A673 (cell line): ENCODE data around the gene ARHGAP15. TPM values are rescaled to one million over a fixed set of nuclear protein-coding genes. Genes with fewer than 3 reads are reported as not detected.

ENCODE experiments used
- BruUV-seq: library from RNA; stranded (reverse); fragments of 400-500 nt; replicated peaks from 2 replicates; lab custom pipeline; 2021; lab: Mats Ljungman, UMichigan
- CTCF ChIA-PET: fragments of 300-600 bp; sonication (Branson Sonifier 250); formaldehyde crosslinking; loops from one replicate; lab custom pipeline; 2022; ENCODE audit warnings: antibody characterized with exemption; lab: Charles Lee
- POLR2A ChIA-PET: fragments of 300-600 bp; sonication (Branson Sonifier 250); formaldehyde crosslinking; loops from one replicate; lab custom pipeline; 2022; ENCODE audit warnings: antibody characterized with exemption; ENCODE audit not compliant: low non-redundant PET; lab: Charles Lee
- DNase-seq: peaks from one replicate; pipeline ENCODE4 v3.0.0-alpha.2; 2015; ENCODE audit warnings: low spot score
- H3K27ac ChIP-seq: fragments of 200-600 bp; sonication (generic); 2 replicates; pipeline ENCODE4 v1.5.1; 2016; ENCODE audit warnings: mixed run types, low read depth, mild to moderate bottlenecking, mixed read lengths, antibody characterized with exemption, low read length; ENCODE audit not compliant: poor library complexity, severe bottlenecking
- H3K27me3 ChIP-seq: fragments of 200-600 bp; sonication (generic); replicated peaks from 2 replicates; pipeline ENCODE4 v1.6.1; 2017; ENCODE audit warnings: mixed run types, low read depth, mild to moderate bottlenecking, mixed read lengths, antibody characterized with exemption, low read length; ENCODE audit not compliant: insufficient read depth, poor library complexity
- H3K36me3 ChIP-seq: fragments of 200-600 bp; sonication (generic); 2 replicates; pipeline ENCODE4 v1.6.1; 2016; ENCODE audit warnings: mixed run types, mild to moderate bottlenecking, mixed read lengths, antibody characterized with exemption, low read length; ENCODE audit not compliant: insufficient read depth, poor library complexity, severe bottlenecking
- H3K4me1 ChIP-seq: fragments of 200-600 bp; sonication (generic); 2 replicates; pipeline ENCODE4 v1.6.1; 2017; ENCODE audit warnings: mixed run types, mild to moderate bottlenecking, mixed read lengths, antibody characterized with exemption, low read length; ENCODE audit not compliant: insufficient read depth, poor library complexity, severe bottlenecking
- H3K4me3 ChIP-seq: fragments of 200-600 bp; sonication (generic); 2 replicates; pipeline ENCODE4 v1.5.1; 2016; ENCODE audit warnings: low read depth, mixed run types, mild to moderate bottlenecking, mixed read lengths, low read length; ENCODE audit not compliant: poor library complexity, severe bottlenecking
- H3K9me3 ChIP-seq: fragments of 200-600 bp; sonication (generic); 2 replicates; pipeline ENCODE4 v1.6.1; 2016; ENCODE audit warnings: mixed run types, low read depth, mild to moderate bottlenecking, mixed read lengths, antibody characterized with exemption, low read length; ENCODE audit not compliant: poor library complexity, severe bottlenecking
- CTCF ChIP-seq: fragments of 300-800, 200-600 bp; sonication (generic); conservative IDR thresholded peaks from 2 replicates; pipeline ENCODE4 v1.5.1; 2017; ENCODE audit warnings: low read depth, mild to moderate bottlenecking, antibody characterized with exemption, low read length, moderate library complexity, mixed read lengths
- EZH2 ChIP-seq: fragments of 200-600 bp; sonication (generic); IDR thresholded peaks from 2 replicates; pipeline ENCODE4 v1.6.1; 2017; ENCODE audit warnings: borderline replicate concordance, low read depth, mild to moderate bottlenecking, mixed read lengths, antibody characterized with exemption, low read length; ENCODE audit not compliant: poor library complexity, severe bottlenecking
- intact Hi-C: fragments of 100-400 bp; cut with micrococcal nuclease; formaldehyde crosslinking; loops from one replicate; pipeline ENCODE4 v1.10.0; 2022; ENCODE audit not compliant: unreplicated experiment
- total RNA-seq: library from RNA; stranded (reverse); gene quantifications from 2 replicates; pipeline ENCODE4 v1.2.3, GENCODE V29; 2021

ARHGAP15 gene
- total RNA-seq, 1 experiment from 2014 or later, result not detected

- TF ChIP-seq EZH2, result no peak
- no peak for TF ChIP-seq CTCF
- H3K9me3 ChIP-seq, result no peaks in the 10 kb centered on the region
- no peaks in the 10 kb centered on the region for H3K27me3 ChIP-seq
- no peak overlapping the region for H3K27ac ChIP-seq
- peaks cover 36% of the 10 kb centered on the region for H3K4me1 ChIP-seq
- POLR2A ChIA-PET, result no interaction called here
- intact Hi-C loops, result no loop called here
- CTCF ChIA-PET, result no interaction called here
- no peaks in the 10 kb centered on the region for H3K36me3 ChIP-seq
- no peak overlapping the region for H3K4me3 ChIP-seq
- DNase-seq, result peak; percentile 25
- no TSS peak for BruUV-seq
Measured at GRCh38 chr2:143603846-143604565, 474.8 kb downstream of the ARHGAP15 start.

- ChIA-PET CTCF (no interaction called here), POLR2A (no interaction called here)
- BruUV-seq, result no TSS peak
- Histone ChIP-seq H3K27ac (no peak overlapping the region), H3K27me3 (no peaks in the 10 kb centered on the region), H3K36me3 (no peaks in the 10 kb centered on the region), H3K9me3 (no peaks in the 10 kb centered on the region), H3K4me3 (no peak overlapping the region), H3K4me1 (peaks cover 36% of the 10 kb centered on the region)
- intact Hi-C loops, result no loop called here
- no peak for DNase-seq
- no peak for TF ChIP-seq CTCF
- TF ChIP-seq EZH2, result no peak
Measured at GRCh38 chr2:143604566-143604959, 475.3 kb downstream of the ARHGAP15 start.

DNA sequence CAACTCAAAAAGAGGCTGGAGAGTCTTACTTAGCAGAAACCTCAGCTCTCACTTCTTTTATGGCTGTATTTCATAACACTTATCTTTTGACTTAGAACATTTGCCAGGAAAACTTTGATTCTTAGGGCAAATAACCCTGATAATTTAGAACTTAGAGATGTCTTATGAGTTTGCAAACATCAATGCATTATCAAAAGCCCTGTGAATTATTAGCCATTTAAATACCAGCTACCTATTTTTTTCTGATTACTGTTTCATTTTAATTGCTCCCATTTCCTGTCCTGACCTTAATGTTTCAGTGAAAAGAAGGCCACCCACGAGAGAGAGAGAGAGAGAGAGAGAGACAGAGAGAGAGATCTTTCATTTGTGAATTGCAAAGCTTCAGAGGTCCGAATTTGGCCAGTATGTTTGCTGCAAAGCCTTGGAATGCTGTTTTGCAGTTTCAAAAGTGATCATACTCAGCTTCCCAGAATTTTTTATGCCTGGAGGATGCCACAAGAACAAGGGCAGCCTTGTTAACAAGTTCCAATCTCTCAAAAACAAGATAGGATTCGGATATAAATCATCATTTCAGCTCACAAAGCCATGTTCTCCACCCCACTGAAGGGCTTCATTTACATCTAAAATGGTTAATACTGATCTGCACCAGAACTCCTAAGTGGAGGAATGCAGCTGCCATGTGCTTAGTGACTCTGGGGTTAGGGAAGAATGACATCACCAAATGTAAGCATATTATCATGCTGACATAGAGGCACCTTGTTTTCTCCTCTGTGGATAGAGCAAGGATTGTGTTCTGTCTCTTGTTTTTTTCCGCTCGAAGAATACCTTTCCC, 478.2 kb downstream of the ARHGAP15 start:
- Histone ChIP-seq H3K27ac (no peak overlapping the region), H3K4me3 (no peak overlapping the region), H3K36me3 (no peaks in the 10 kb centered on the region), H3K27me3 (no peaks in the 10 kb centered on the region), H3K4me1 (peaks cover 36% of the 10 kb centered on the region), H3K9me3 (no peaks in the 10 kb centered on the region)
- no TSS peak for BruUV-seq
- TF ChIP-seq EZH2 (no peak), CTCF (no peak)
- ChIA-PET CTCF (no interaction called here), POLR2A (no interaction called here)
- DNase-seq, result peak; percentile 42
- intact Hi-C loops, result no loop called here
